Stimulated activated CD4-positive, alpha-beta T cell treated with anti-CD3 and anti-CD28 coated beads, Interleukin-12 subunit alpha, Interleukin-12 subunit beta, amount 100 ng/mL, for 4 hours (primary cell): ENCODE measurements around the gene SLC25A41.
"Not testable (repeated sequence)": the region's sequence is repeated elsewhere in the genome, so short reads cannot be mapped to it uniquely, and the experiment has no call there.

Experiments
- DNase-seq: peaks from one replicate; pipeline ENCODE4 v3.0.0-alpha.2; 2020

SLC25A41 gene

GRCh38 chr19:6459262-6460098 is 25.9 kb upstream of the SLC25A41 start, which contains the start of gene SLC25A23:
TSS of gene SLC25A23 (minus strand) at chr19:6459792. CDS start at chr19:6459628, 164 bp downstream.
- peak; percentile 63 for DNase-seq

GRCh38 chr19:6458695-6459261 is 25.2 kb upstream of the SLC25A41 start:
- no peak for DNase-seq

- no peak for DNase-seq
Measured at GRCh38 chr19:6457958-6458694, 24.6 kb upstream of the SLC25A41 start.

GRCh38 chr19:6455924-6456323 is 22.4 kb upstream of the SLC25A41 start:
- DNase-seq, result no peak

- no peak for DNase-seq
Measured at GRCh38 chr19:6453951-6454565, 20.5 kb upstream of the SLC25A41 start.

GRCh38 chr19:6452899-6453298 is 19.3 kb upstream of the SLC25A41 start:
- no peak for DNase-seq

GRCh38 chr19:6452223-6452614 is 18.7 kb upstream of the SLC25A41 start:
- DNase-seq, result no peak

- no peak for DNase-seq
Measured at GRCh38 chr19:6451583-6452222, 18.1 kb upstream of the SLC25A41 start.

- no peak for DNase-seq
Measured at GRCh38 chr19:6450166-6450565, 16.6 kb upstream of the SLC25A41 start.

GRCh38 chr19:6448045-6448444 is 14.5 kb upstream of the SLC25A41 start:
- no peak for DNase-seq

- no peak for DNase-seq
Measured at GRCh38 chr19:6446452-6446851, 12.9 kb upstream of the SLC25A41 start.

GRCh38 chr19:6443986-6444385 is 10.4 kb upstream of the SLC25A41 start:
- no peak for DNase-seq

- no peak for DNase-seq
Measured at GRCh38 chr19:6442087-6442688, 8.6 kb upstream of the SLC25A41 start.

- no peak for DNase-seq
Measured at GRCh38 chr19:6440905-6441304, 7.3 kb upstream of the SLC25A41 start.

- DNase-seq, result no peak
Measured at GRCh38 chr19:6439743-6440142, 6.2 kb upstream of the SLC25A41 start.

GRCh38 chr19:6433165-6433564 is 398 bp downstream of the SLC25A41 start:
- DNase-seq, result no peak

GRCh38 chr19:6431891-6432290 is 1.7 kb downstream of the SLC25A41 start:
- DNase-seq, result no peak

- no peak for DNase-seq
Measured at GRCh38 chr19:6429419-6430221, 3.9 kb downstream of the SLC25A41 start.

GRCh38 chr19:6428692-6429418 is 4.7 kb downstream of the SLC25A41 start:
- not testable (repeated sequence) for DNase-seq

GRCh38 chr19:6427131-6427530 is 6.4 kb downstream of the SLC25A41 start:
- no peak for DNase-seq
